ENCODE measurements around the gene CCL25.

DNA sequence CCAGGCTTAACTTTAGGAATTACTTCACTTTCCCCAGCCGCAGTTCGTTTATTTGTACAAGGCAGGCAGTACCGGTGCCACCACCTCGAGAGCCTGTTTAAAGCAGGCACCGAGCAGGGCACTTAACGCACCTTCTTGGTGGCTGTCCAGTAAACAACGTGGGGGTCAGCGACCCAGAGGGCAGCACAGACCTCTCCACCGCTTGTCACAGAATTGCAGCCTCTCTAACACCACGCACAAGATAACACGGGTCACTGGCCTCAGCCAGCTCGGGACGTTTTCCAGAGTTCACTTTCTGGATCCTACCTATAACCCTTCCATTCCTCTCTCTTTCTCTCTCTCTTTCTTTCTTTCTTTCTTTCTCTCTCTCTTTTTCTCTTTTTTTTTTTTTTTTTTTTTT is 30.3 kb upstream of the CCL25 start:
- TF ChIP-seq, protein P1, sequence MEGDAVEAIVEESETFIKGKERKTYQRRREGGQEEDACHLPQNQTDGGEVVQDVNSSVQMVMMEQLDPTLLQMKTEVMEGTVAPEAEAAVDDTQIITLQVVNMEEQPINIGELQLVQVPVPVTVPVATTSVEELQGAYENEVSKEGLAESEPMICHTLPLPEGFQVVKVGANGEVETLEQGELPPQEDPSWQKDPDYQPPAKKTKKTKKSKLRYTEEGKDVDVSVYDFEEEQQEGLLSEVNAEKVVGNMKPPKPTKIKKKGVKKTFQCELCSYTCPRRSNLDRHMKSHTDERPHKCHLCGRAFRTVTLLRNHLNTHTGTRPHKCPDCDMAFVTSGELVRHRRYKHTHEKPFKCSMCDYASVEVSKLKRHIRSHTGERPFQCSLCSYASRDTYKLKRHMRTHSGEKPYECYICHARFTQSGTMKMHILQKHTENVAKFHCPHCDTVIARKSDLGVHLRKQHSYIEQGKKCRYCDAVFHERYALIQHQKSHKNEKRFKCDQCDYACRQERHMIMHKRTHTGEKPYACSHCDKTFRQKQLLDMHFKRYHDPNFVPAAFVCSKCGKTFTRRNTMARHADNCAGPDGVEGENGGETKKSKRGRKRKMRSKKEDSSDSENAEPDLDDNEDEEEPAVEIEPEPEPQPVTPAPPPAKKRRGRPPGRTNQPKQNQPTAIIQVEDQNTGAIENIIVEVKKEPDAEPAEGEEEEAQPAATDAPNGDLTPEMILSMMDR (IDR thresholded peaks at IDR 0.05; ENCODE audit: low read depth, low read length), result no peak
- TF ChIP-seq POLR2A (IDR thresholded peaks at IDR 0.05; ENCODE audit: extremely low read depth, insufficient read length), result no peak
